Epithelial cell of esophagus (primary cell): ENCODE results near the gene ABCD3.

Experiments
- DNase-seq: peaks from one replicate; pipeline ENCODE4 v3.0.0; 2010; ENCODE audit warnings: low read depth
- H3K4me3 ChIP-seq: 2 replicates; pipeline ENCODE4 v1.5.1; 2011; ENCODE audit warnings: mild to moderate bottlenecking, low read length, control low read depth
- CTCF ChIP-seq: IDR thresholded peaks from 2 replicates; pipeline ENCODE4 v1.5.1; 2011; ENCODE audit warnings: low read depth, mild to moderate bottlenecking, low read length, control low read depth, inconsistent platforms; ENCODE audit not compliant: insufficient read depth; ENCODE audit errors: missing control alignments

The ABCD3 gene

DNA sequence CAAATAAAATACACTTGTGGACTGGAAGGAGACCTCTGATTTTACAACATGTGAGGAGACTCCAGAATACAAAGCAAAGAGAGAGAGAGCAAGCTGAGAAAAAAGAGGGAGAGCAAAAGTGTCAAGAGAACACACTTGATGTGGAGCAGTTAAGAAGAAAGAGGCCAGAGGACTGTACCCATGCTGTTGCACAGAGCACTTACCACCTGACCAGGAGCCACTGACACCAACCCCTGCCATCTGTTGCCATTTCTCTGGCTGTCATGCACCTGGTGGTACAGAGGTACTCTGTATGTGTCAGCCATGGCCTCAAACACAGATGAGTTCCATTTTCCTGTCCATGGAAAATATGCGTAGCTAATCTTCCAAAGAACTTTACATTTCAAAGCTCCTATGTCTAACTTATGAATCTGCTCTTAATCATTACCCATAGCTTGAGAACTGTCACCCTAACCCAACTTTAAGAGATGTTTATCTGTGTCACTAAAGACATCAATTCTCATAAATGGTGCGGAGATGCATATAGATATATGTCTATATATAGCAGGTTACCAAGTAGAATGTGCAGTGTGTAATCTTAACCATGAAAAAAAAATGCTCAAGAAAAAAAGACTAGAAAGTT is 32.8 kb upstream of the ABCD3 start:
- H3K4me3 ChIP-seq = no peak overlapping the region
- no peak for DNase-seq
- TF ChIP-seq CTCF = no peak

DNA sequence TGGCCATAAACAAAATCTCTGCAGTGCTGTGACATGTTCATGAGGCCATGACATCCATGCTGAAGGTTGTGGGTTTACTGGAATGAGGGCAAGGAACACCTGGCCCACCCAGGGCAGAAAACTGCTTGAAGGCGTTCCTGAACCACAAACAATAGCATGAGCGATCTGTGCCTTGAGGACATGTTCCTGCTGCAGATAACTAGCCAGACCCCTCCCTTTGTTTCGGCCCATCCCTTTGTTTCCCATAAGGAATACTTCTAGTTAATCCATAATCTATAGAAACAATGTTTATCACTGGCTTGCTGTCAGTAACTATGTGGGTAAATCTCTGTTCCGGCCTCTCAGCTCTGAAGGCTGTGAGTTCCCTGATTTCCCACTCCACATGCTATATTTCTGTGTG is 28.9 kb upstream of the ABCD3 start:
- no peak for DNase-seq
- H3K4me3 ChIP-seq = no peak overlapping the region
- TF ChIP-seq CTCF = no peak

GRCh38 chr1:94394247-94394646 is 23.9 kb upstream of the ABCD3 start:
- no peak overlapping the region for H3K4me3 ChIP-seq
- TF ChIP-seq CTCF = no peak
- DNase-seq = no peak

- no peak for DNase-seq
- no peak overlapping the region for H3K4me3 ChIP-seq
- no peak for TF ChIP-seq CTCF
These were observed 23.0 kb upstream of the ABCD3 start for GRCh38 chr1:94395231-94395630.

- no peak for TF ChIP-seq CTCF
These were observed 22.4 kb upstream of the ABCD3 start for GRCh38 chr1:94395748-94396309.

GRCh38 chr1:94396356-94397010 is 21.7 kb upstream of the ABCD3 start:
- no peak overlapping the region for H3K4me3 ChIP-seq
- DNase-seq = no peak
- no peak for TF ChIP-seq CTCF

More at GRCh38 chr1:94395748-94396309, 22.4 kb upstream of the ABCD3 start:
- no peak for DNase-seq
- H3K4me3 ChIP-seq = no peak overlapping the region
